HepG2 (cell line): Measurements from ENCODE around the gene AKIRIN1. TPM values are rescaled to one million over a fixed set of nuclear protein-coding genes. Genes with fewer than 3 reads are reported as not detected.

Experiments used
- AGO1 ChIP-seq: fragments of 200-400 bp; formaldehyde crosslinking; IDR thresholded peaks from 2 replicates; pipeline ENCODE4 v1.6.1; 2017; ENCODE audit warnings: mild to moderate bottlenecking, low read depth, low read length, moderate library complexity; ENCODE audit not compliant: poor library complexity, severe bottlenecking
- ARID4A ChIP-seq: sonication (generic); formaldehyde crosslinking; IDR thresholded peaks from 2 replicates; pipeline ENCODE4 v1.5.0; 2020; ENCODE audit warnings: mild to moderate bottlenecking, missing genetic modification reagents, borderline replicate concordance
- ARNT2 ChIP-seq: sonication (generic); formaldehyde crosslinking; IDR thresholded peaks from 2 replicates; pipeline ENCODE4 v1.8.0; 2022; ENCODE audit warnings: mild to moderate bottlenecking, low read depth, missing genetic modification reagents, moderate library complexity
- CCDC6 ChIP-seq: sonication (generic); formaldehyde crosslinking; IDR thresholded peaks from 2 replicates; pipeline ENCODE4 v1.8.1; 2022; ENCODE audit warnings: mild to moderate bottlenecking, missing genetic modification reagents, moderate library complexity
- CEBPB ChIP-seq: IDR thresholded peaks from 2 replicates; pipeline ENCODE4 v1.6.1; 2011; ENCODE audit warnings: low read depth, low read length, improper control_type of control experiment, borderline replicate concordance
- CREB3 ChIP-seq: sonication (generic); formaldehyde crosslinking; IDR thresholded peaks from 2 replicates; pipeline ENCODE4 v1.5.0; 2020; ENCODE audit warnings: missing genetic modification reagents
- GLI4 ChIP-seq: sonication (generic); formaldehyde crosslinking; IDR thresholded peaks from 2 replicates; pipeline ENCODE4 v1.5.1; 2020; ENCODE audit warnings: missing genetic modification reagents, mild to moderate bottlenecking, moderate library complexity, borderline replicate concordance
- HOXA5 ChIP-seq: sonication (generic); formaldehyde crosslinking; IDR thresholded peaks from 2 replicates; pipeline ENCODE4 v1.4.0; 2020; ENCODE audit warnings: missing genetic modification reagents
- ISX ChIP-seq: sonication (generic); formaldehyde crosslinking; conservative IDR thresholded peaks from 2 replicates; pipeline ENCODE4 v1.5.0; 2020; ENCODE audit warnings: missing genetic modification reagents
- MAF1 ChIP-seq: sonication (generic); formaldehyde crosslinking; IDR thresholded peaks from 2 replicates; pipeline ENCODE4 v1.5.0; 2020; ENCODE audit warnings: missing genetic modification reagents, borderline replicate concordance
- MTA1 ChIP-seq: sonication (generic); formaldehyde crosslinking; IDR thresholded peaks from 2 replicates; pipeline ENCODE4 v1.4.0; 2020; ENCODE audit warnings: missing genetic modification reagents, mild to moderate bottlenecking, borderline replicate concordance
- PAWR ChIP-seq: sonication (generic); formaldehyde crosslinking; IDR thresholded peaks from 2 replicates; pipeline ENCODE4 v1.4.0; 2020; ENCODE audit warnings: missing genetic modification reagents, mild to moderate bottlenecking, borderline replicate concordance
- PHF21A ChIP-seq: sonication (generic); formaldehyde crosslinking; IDR thresholded peaks from 2 replicates; pipeline ENCODE4 v1.5.0; 2020; ENCODE audit warnings: mild to moderate bottlenecking, missing genetic modification reagents
- PHF8 ChIP-seq: sonication (generic); formaldehyde crosslinking; IDR thresholded peaks from 2 replicates; pipeline ENCODE4 v1.5.0; 2020; ENCODE audit warnings: missing genetic modification reagents
- POGZ ChIP-seq: sonication (generic); formaldehyde crosslinking; IDR thresholded peaks from 2 replicates; pipeline ENCODE4 v1.4.0; 2020; ENCODE audit warnings: mild to moderate bottlenecking, missing genetic modification reagents
- RAD51 ChIP-seq: fragments of 450-650 bp; IDR thresholded peaks from 2 replicates; pipeline ENCODE4 v1.6.1; 2016; ENCODE audit warnings: borderline replicate concordance
- SP1 ChIP-seq, 2 experiments: fragments of 450-650 bp in 1 of 2; sonication (generic) in 1 of 2; formaldehyde crosslinking in 1 of 2; IDR thresholded peaks; 2 replicates each; pipeline versions ENCODE4 v1.4.0 to v1.6.1; 2016 to 2020; ENCODE audit warnings: missing genetic modification reagents in 1 of 2
- TCF7L2 ChIP-seq: IDR thresholded peaks from 2 replicates; pipeline ENCODE4 v1.6.1; 2011; ENCODE audit warnings: mild to moderate bottlenecking, low read depth, low read length, moderate library complexity
- TMF1 ChIP-seq: sonication (generic); formaldehyde crosslinking; IDR thresholded peaks from 2 replicates; pipeline ENCODE4 v1.8.1; 2022; ENCODE audit warnings: low read depth, missing genetic modification reagents
- ZFP36L2 ChIP-seq: sonication (generic); formaldehyde crosslinking; IDR thresholded peaks from 2 replicates; pipeline ENCODE4 v1.4.0; 2020; ENCODE audit warnings: missing genetic modification reagents
- ZKSCAN8 ChIP-seq: IDR thresholded peaks from 2 replicates; pipeline ENCODE4 v1.6.1; 2016; ENCODE audit warnings: borderline replicate concordance, missing genetic modification reagents, missing compliant biosample characterization
- ZNF3 ChIP-seq: IDR thresholded peaks from 2 replicates; pipeline ENCODE4 v1.7.0; 2017; ENCODE audit warnings: inconsistent platforms
- ZNF792 ChIP-seq: IDR thresholded peaks from 2 replicates; pipeline ENCODE4 v1.6.1; 2016
- ZSCAN12 ChIP-seq: sonication (generic); formaldehyde crosslinking; IDR thresholded peaks from 2 replicates; pipeline ENCODE4 v1.9.0; 2021; ENCODE audit warnings: mild to moderate bottlenecking, missing genetic modification reagents
- polyA plus RNA-seq, 8 experiments: library from polyadenylated mRNA; depleted of rRNA in 3 of 8; stranded (reverse) in 7 of 8; unstranded in 1 of 8; fragments of >200 nt; fragmentation: Illumina TruSeq in 4 of 8; extraction: Trizol in 4 of 8; gene quantifications; 2 replicates each; pipeline versions ENCODE4 v1.2.1 to v1.2.3, GENCODE V29; 2011 to 2016; ENCODE audit warnings: low read depth in 4 of 8, missing spikeins in 1 of 8, mixed read lengths in 1 of 8; ENCODE audit not compliant: insufficient read depth in 1 of 8
- total RNA-seq, 5 experiments: library from RNA; depleted of rRNA; stranded (reverse); fragments of >200 nt; fragmentation: Illumina TruSeq; extraction: Trizol; gene quantifications; 2 replicates each; pipeline ENCODE4 v1.2.3, GENCODE V29; 2016; ENCODE audit warnings: low read depth in 1 of 5

Gene AKIRIN1
- total and polyA plus RNA-seq, 2 of the 13 experiments (the other 11 are each of a cell fraction or from before 2014, with no cell fraction given), result 123 to 157 TPM

GRCh38 chr1:39026051-39026865 is 35.2 kb downstream of the AKIRIN1 start, which contains the start of gene NDUFS5 (continued):
- TF ChIP-seq CCDC6 (CRISPR knock-in tag) (no peak), ZKSCAN8 (CRISPR knock-in tag) (0 out of 2 replicates have a peak, but pooled peaks have one; percentile 44), CREB3 (CRISPR knock-in tag) (0 out of 2 replicates have a peak, but pooled peaks have one; percentile 57), ZNF792 (CRISPR knock-in tag) (no peak), SP1 (IDR thresholded peaks at IDR 0.05) (no peak), SP1 (CRISPR knock-in tag; IDR thresholded peaks at IDR 0.05) (no peak), POGZ (peak; percentile 59), GLI4 (no peak), TCF7L2 (no peak), MTA1 (CRISPR knock-in tag) (no peak; the same call in 1 of the 2 replicates), PAWR (CRISPR knock-in tag) (no peak), RAD51 (no peak), ZSCAN12 (CRISPR knock-in tag) (no peak), ZNF3 (CRISPR knock-in tag) (no peak; the same call in 1 of the 2 replicates), ARID4A (peak; percentile 84; the same call in 1 of the 2 replicates), ISX (CRISPR knock-in tag) (no peak), MAF1 (CRISPR knock-in tag) (no peak), PHF8 (peak; percentile 68), HOXA5 (CRISPR knock-in tag) (peak; percentile 73; the same call in 1 of the 2 replicates), ARNT2 (no peak; the same call in 1 of the 2 replicates), CEBPB (peak; percentile 50), TMF1 (CRISPR knock-in tag) (peak; percentile 67; the same call in 1 of the 2 replicates), PHF21A (CRISPR knock-in tag) (peak; percentile 23; the same call in 1 of the 2 replicates), AGO1 (no peak), ZFP36L2 (CRISPR knock-in tag) (no peak)
